LNCAP (cell line): ENCODE data around the gene UBXN2A.

Experiments
- TF ChIP-seq, protein P1 (sequence below): fragments of 450-650 bp; IDR thresholded peaks from 2 replicates; pipeline ENCODE4 v1.5.1; 2017; ENCODE audit warnings: mild to moderate bottlenecking

The UBXN2A gene

DNA sequence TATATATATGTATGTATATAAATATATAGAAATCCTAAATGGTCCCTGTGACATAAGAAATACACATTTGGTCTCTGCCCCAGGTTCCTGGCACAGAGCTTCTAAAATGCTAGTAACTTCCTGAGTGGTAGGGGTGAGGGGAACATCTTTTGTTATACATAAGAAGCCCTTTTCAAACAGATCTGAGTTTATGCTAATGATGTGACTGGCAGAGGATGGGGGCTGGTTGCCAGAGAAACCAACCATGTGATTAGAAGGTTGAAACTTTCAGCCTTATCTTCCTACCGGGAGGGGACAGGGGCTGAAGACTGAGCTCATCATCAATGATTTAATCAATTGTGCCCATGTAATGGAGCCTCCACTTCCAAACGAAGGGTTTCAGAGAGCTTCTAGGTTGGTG, 86.0 kb downstream of the UBXN2A start:
- TF ChIP-seq, protein P1, sequence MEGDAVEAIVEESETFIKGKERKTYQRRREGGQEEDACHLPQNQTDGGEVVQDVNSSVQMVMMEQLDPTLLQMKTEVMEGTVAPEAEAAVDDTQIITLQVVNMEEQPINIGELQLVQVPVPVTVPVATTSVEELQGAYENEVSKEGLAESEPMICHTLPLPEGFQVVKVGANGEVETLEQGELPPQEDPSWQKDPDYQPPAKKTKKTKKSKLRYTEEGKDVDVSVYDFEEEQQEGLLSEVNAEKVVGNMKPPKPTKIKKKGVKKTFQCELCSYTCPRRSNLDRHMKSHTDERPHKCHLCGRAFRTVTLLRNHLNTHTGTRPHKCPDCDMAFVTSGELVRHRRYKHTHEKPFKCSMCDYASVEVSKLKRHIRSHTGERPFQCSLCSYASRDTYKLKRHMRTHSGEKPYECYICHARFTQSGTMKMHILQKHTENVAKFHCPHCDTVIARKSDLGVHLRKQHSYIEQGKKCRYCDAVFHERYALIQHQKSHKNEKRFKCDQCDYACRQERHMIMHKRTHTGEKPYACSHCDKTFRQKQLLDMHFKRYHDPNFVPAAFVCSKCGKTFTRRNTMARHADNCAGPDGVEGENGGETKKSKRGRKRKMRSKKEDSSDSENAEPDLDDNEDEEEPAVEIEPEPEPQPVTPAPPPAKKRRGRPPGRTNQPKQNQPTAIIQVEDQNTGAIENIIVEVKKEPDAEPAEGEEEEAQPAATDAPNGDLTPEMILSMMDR, result no peak

DNA sequence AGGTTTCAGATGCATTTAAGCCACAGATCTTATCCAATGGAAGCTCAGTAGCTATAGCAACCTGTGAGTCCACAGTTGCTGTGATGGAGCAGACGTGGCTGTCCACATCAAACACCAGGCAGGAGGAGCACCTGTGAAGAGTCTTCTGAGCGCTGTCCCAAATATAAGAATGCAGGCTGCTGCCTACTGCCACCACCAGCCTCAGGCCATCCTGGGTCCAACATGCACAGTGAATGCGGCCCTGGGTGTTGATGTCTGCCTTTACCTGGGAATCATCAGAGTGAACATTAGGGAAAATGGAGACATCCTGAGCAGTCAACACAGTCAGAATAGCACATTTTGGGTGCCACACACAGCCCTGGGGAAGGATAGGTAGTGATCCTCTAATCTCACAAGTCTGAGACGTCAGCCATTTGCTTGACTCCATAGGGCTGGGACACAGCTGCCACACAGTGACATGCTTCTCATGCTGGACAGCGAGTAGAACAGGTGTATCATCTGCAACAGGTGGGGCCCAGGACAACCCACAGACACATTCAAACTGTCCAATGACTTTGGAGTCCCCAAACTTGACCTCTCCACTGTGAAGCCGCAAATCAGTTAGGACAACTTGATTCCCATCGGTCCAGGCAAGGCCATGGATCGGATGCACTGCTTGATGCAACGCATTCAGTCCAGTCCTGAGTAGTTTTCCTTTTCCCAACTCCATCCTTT, 98.7 kb downstream of the UBXN2A start:
- TF ChIP-seq, protein P1, result no peak

DNA sequence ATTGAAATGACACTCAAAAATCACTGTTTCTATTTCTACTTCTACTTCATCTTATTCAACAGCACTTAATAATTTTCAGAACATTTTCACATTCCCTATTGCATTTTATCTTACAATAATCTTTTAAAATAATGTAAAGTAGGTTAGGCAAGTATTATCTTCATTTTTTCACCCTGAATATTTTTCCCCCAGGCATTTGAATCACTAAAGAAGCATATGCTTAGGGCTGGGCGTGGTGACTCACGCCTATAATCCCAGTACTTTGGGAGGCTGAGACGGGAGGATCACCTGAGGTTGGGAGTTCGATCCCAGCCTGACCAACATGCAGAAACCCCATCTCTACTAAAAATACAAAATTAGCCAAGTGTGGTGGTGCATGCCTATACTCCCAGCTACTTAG, 100.2 kb downstream of the UBXN2A start:
- TF ChIP-seq, protein P1, result no peak

DNA sequence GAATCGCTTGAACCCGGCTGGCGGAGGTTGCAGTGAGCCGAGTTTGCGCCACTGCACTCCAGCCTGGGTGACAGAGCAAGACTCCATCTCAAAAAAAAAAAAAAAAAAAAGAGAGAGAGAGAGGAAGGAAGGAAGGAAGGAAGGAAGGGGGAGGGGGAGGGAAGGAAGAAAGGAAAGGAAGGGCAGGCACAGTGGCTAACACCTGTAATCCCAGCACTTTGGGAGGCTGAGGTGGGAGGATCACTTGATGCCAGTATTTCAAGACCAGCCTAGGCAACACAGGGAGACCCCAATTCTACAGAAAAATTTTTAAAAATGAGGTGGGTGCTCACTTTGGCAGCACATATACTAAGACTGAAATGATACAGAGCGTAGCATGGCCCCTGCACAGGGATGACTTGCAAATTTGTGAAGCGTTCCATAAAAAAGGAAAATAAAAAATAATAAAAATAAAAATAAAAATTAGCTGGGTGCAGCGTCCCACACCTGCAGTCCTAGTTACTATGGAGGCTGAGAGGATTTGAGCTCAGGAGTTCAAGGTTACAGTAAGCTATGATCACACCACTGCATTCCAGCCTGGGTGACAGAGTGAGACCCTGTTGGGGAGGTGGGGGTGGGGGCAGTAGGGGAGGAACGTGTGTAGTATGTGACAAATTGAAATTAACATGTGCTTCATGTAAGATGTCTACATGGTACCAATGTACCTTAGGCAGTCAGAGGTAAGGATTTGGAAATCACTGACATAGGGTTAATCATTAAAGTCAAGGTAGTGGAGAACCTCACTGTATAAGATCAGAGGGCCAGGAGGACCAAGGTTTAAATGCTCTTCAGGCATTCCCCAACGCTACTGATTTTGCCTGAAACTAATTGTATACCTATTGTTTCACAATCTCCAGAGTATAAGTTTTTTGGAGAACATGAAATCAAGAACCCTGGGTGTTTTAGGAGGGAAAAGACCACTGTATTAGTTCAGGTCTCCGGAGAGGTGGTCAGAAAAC, 105.5 kb downstream of the UBXN2A start:
- TF ChIP-seq, protein P1, result no peak

DNA sequence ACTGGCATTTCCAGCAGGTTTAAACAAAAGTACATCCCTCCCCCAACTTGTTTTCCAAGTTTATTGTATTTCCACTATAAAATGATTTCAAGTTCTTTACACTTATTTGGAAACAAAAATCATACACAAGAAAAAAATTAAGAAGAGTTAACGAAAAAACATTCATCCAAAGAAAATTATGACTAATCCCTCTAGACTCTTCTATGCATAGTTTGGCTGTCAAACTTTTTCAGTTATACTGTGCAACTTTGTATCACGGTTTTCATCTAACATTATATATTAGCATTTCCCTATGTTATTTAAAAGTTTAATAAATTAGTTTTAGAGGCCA, 106.3 kb downstream of the UBXN2A start:
- TF ChIP-seq, protein P1, result no peak

DNA sequence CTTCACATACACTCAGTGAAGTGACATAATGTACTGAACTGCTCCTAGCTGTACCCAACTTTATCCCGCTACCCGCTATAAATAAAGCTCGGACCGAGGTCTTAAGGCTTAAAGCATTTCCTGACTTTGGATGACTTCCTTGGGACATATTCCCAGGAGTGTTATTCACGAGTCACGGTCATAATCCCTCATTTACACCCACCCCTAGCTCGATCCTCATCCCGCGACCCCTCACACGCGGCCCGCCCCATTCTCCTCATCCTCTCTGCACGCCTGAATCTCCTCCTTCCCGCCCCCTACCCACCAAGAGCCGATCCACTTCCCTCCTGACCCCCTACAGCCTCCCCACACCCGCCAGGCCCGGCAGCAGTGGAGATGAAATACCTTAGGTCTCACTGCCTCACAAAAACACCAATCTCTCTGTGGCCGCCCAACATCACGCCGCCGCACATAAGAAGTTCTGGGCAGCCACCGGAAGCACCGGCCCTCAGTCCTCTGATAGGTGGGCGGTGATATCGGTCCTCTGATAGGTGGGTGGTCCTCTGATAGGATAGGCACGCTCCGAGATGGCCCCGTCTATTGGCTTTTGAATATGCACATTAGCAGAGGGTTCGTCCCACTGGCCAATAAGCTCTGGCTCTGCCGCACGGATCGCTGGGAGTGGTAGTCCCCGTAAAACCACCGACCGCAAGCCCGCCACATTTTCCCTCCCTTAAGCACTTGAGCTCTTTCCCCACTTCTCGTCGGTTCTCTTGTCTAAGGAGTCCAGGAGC, 106.9 kb downstream of the UBXN2A start, which contains the start of gene WDCP:
WDCP (minus strand) TSS at position 462 of the 773 bp plus-strand sequence. CDS start 7,897 bp downstream, outside the sequence.
- TF ChIP-seq, protein P1, result no peak

DNA sequence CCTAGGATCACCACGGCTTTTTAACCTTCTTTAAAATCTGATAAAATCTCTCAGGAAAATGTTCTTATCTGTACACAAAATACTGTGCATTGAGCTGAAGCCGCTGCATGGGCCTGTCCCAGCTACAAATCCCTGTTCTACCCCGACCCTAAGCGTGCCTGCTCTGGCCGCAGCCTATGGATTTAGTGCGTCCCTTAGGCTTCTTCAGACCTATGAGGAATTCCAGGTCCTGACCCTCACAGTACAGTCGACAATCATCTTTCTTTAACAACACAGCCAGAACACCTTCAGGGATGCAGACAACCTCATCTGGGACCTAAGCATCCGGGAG, 107.4 kb downstream of the UBXN2A start:
- TF ChIP-seq, protein P1, result no peak
